ENCODE measurements around the gene SFI1.
"Not testable (repeated sequence)": the region's sequence is repeated elsewhere in the genome, so short reads cannot be mapped to it uniquely, and the experiment has no call there.

Gene SFI1

GRCh38 chr22:31537019-31537535 lies 40.7 kb downstream of the SFI1 start:
- no peak for TF ChIP-seq ZNF24 (tag by site-specific recombination; IDR thresholded peaks at IDR 0.05)
- no peak for TF ChIP-seq ZNF561 (tag by site-specific recombination; IDR thresholded peaks at IDR 0.05; ENCODE audit: borderline replicate concordance)
- no peak for TF ChIP-seq PRDM4 (tag by site-specific recombination; IDR thresholded peaks at IDR 0.05)
- H3K27ac ChIP-seq (ENCODE audit: extremely low read depth, low read depth, low read length) = no peak overlapping the region
- no peak overlapping the region for H3K4me3 ChIP-seq (ENCODE audit: low read depth, low read length)
- no peaks in the 10 kb centered on the region for H3K9me3 ChIP-seq (ENCODE audit: control insufficient read depth, insufficient read depth, low read depth, low read length)
- H3K36me3 ChIP-seq (ENCODE audit: control insufficient read depth in 2 of 2, insufficient read depth in 1 of 2, low read length in 2 of 2) = peaks cover 8 to 10% of the 10 kb centered on the region in 2 experiments; a peak in 2 of 3 replicates
- H3K4me1 ChIP-seq (ENCODE audit: control insufficient read depth, insufficient read depth, low read length) = no peaks in the 10 kb centered on the region
- ChIA-PET POLR2A (no interaction called here), CTCF (interaction anchor here (0.8 to 1.5 kb wide), 2 partner anchors 14 to 20 kb away, joined by 3 to 4 read pairs; no protein-coding TSS in a partner anchor)

- Histone ChIP-seq H3K4me3 (ENCODE audit: low read depth, low read length) (no peak overlapping the region), H3K4me1 (ENCODE audit: control insufficient read depth, insufficient read depth, low read length) (no peaks in the 10 kb centered on the region), H3K9me3 (ENCODE audit: control insufficient read depth, insufficient read depth, low read depth, low read length) (no peaks in the 10 kb centered on the region), H3K36me3 (ENCODE audit: control insufficient read depth in 2 of 2, insufficient read depth in 1 of 2, low read length in 2 of 2) (peaks cover 8 to 10% of the 10 kb centered on the region in 2 experiments; a peak in 2 of 3 replicates), H3K27ac (ENCODE audit: extremely low read depth, low read depth, low read length) (no peak overlapping the region)
- CTCF ChIA-PET = interaction anchor here (0.6 to 0.9 kb wide), 3 partner anchors 23 to 176 kb away, joined by 3 to 5 read pairs (median 3); no protein-coding TSS in a partner anchor
- POLR2A ChIA-PET = no interaction called here
- TF ChIP-seq ZNF747 (tag by site-specific recombination; IDR thresholded peaks at IDR 0.05) (no peak), ZXDB (tag by site-specific recombination; IDR thresholded peaks at IDR 0.05) (no peak), ZNF248 (tag by site-specific recombination; IDR thresholded peaks at IDR 0.05) (no peak), ZNF501 (tag by site-specific recombination; IDR thresholded peaks at IDR 0.05) (no peak), ZNF785 (tag by site-specific recombination; IDR thresholded peaks at IDR 0.05) (no peak)
Observed at GRCh38 chr22:31538815-31539214, 42.5 kb downstream of the SFI1 start.

- H3K9me3 ChIP-seq (ENCODE audit: control insufficient read depth, insufficient read depth, low read depth, low read length); H3K4me1 ChIP-seq (ENCODE audit: control insufficient read depth, insufficient read depth, low read length); H3K36me3 ChIP-seq (ENCODE audit: control insufficient read depth in 2 of 2, insufficient read depth in 1 of 2, low read length in 2 of 2); H3K4me3 ChIP-seq (ENCODE audit: low read depth, low read length); POLR2A ChIA-PET; H3K27ac ChIP-seq (ENCODE audit: extremely low read depth, low read depth, low read length): not testable (repeated sequence)
- CTCF ChIA-PET = interaction anchor here (0.6 to 1.2 kb wide), 5 partner anchors 12 to 94 kb away, joined by 3 to 4 read pairs (median 3); no protein-coding TSS in a partner anchor
Observed at GRCh38 chr22:31540166-31540565, 43.8 kb downstream of the SFI1 start.

- Histone ChIP-seq H3K27ac (ENCODE audit: extremely low read depth, low read depth, low read length) (no peak overlapping the region), H3K4me3 (ENCODE audit: low read depth, low read length) (no peak overlapping the region), H3K4me1 (ENCODE audit: control insufficient read depth, insufficient read depth, low read length) (no peaks in the 10 kb centered on the region), H3K9me3 (ENCODE audit: control insufficient read depth, insufficient read depth, low read depth, low read length) (no peaks in the 10 kb centered on the region), H3K36me3 (ENCODE audit: control insufficient read depth in 2 of 2, insufficient read depth in 1 of 2, low read length in 2 of 2) (peaks cover 0 to 10% of the 10 kb centered on the region in 2 experiments; a peak in 2 of 3 replicates)
- TF ChIP-seq SCRT1 (tag by site-specific recombination; IDR thresholded peaks at IDR 0.05; ENCODE audit: borderline replicate concordance) (no peak), ZNF514 (tag by site-specific recombination; IDR thresholded peaks at IDR 0.05) (no peak), ZSCAN18 (tag by site-specific recombination; IDR thresholded peaks at IDR 0.05) (no peak), REST (tag by site-specific recombination; IDR thresholded peaks at IDR 0.05) (no peak), ZNF114 (tag by site-specific recombination; IDR thresholded peaks at IDR 0.05) (no peak), ZNF404 (tag by site-specific recombination; IDR thresholded peaks at IDR 0.05) (no peak), ZBTB1 (tag by site-specific recombination; IDR thresholded peaks at IDR 0.05) (no peak), TRIM28 (IDR thresholded peaks at IDR 0.05; ENCODE audit: borderline replicate concordance, low read length) (no peak), KLF1 (tag by site-specific recombination; IDR thresholded peaks at IDR 0.05) (no peak), ZBTB6 (tag by site-specific recombination; IDR thresholded peaks at IDR 0.05) (no peak)
- POLR2A ChIA-PET = no interaction called here
- CTCF ChIA-PET = interaction anchor here (0.7 to 1.2 kb wide), 3 partner anchors 16 to 93 kb away, joined by 3 to 4 read pairs (median 3); no protein-coding TSS in a partner anchor
Observed at GRCh38 chr22:31540966-31541365, 44.6 kb downstream of the SFI1 start.
